Activated CD4-positive, alpha-beta memory T cell treated with anti-CD3 and anti-CD28 coated beads for 36 hours (primary cell): ENCODE results near the gene UNCX. TPM values are rescaled to one million over a fixed set of nuclear protein-coding genes. Genes with fewer than 3 reads are reported as not detected.
A peak's percentile ranks its signal among the peaks of the same experiment; 100 is the strongest.

Experiments
- CTCF ChIA-PET: fragments of 350-600 bp; sonication (Branson Sonifier 250); formaldehyde crosslinking; loops from one replicate; lab custom pipeline; 2021; ENCODE audit warnings: antibody characterized with exemption, inconsistent platforms; lab: Charles Lee
- POLR2A ChIA-PET: fragments of 350-600 bp; sonication (Branson Sonifier 250); formaldehyde crosslinking; loops from one replicate; lab custom pipeline; 2021; ENCODE audit warnings: antibody characterized with exemption; lab: Charles Lee
- DNase-seq: peaks from one replicate; pipeline ENCODE4 v3.0.0-alpha.2; 2020
- H3K27ac Mint-ChIP-seq: one replicate; pipeline ENCODE4 v1.8.0; 2021; ENCODE audit warnings: mixed read lengths
- H3K27me3 Mint-ChIP-seq: one replicate; pipeline ENCODE4 v1.8.0; 2021; ENCODE audit warnings: mixed read lengths
- H3K36me3 Mint-ChIP-seq: one replicate; pipeline ENCODE4 v1.8.0; 2021; ENCODE audit warnings: mixed read lengths
- H3K4me1 Mint-ChIP-seq: one replicate; pipeline ENCODE4 v1.8.0; 2021; ENCODE audit warnings: low read depth, mixed read lengths
- H3K4me3 Mint-ChIP-seq: one replicate; pipeline ENCODE4 v1.8.0; 2021; ENCODE audit warnings: mild to moderate bottlenecking, mixed read lengths
- H3K9me3 Mint-ChIP-seq: one replicate; pipeline ENCODE4 v1.8.0; 2021; ENCODE audit warnings: mixed read lengths
- intact Hi-C: fragments of 100-400 bp; cut with micrococcal nuclease; formaldehyde crosslinking; loops from one replicate; pipeline ENCODE4 v1.15.1; 2023
- total RNA-seq, 2 experiments: library from RNA; stranded (reverse); gene quantifications; one replicate each; pipeline ENCODE4 v1.2.3, GENCODE V29; 2021

Gene UNCX
- total RNA-seq, 2 experiments from 2014 or later = not detected

GRCh38 chr7:1220000-1220726, 12.5 kb upstream of the UNCX start:
- H3K27ac Mint-ChIP-seq = no peak overlapping the region
- no peaks in the 10 kb centered on the region for H3K9me3 Mint-ChIP-seq
- ChIA-PET POLR2A (no interaction called here), CTCF (interaction anchor here (0.9 to 1.4 kb wide), 3 partner anchors 8 to 193 kb away, joined by 3 to 4 read pairs (median 4); no protein-coding TSS in a partner anchor)
- H3K36me3 Mint-ChIP-seq = no peaks in the 10 kb centered on the region
- intact Hi-C loops = no loop called here
- peaks cover 45% of the 10 kb centered on the region for H3K27me3 Mint-ChIP-seq
- H3K4me1 Mint-ChIP-seq = no peaks in the 10 kb centered on the region
- no peak for DNase-seq
- H3K4me3 Mint-ChIP-seq = no peak overlapping the region

- no peak overlapping the region for H3K27ac Mint-ChIP-seq
- H3K9me3 Mint-ChIP-seq = no peaks in the 10 kb centered on the region
- intact Hi-C loops = no loop called here
- no peaks in the 10 kb centered on the region for H3K36me3 Mint-ChIP-seq
- CTCF ChIA-PET = interaction anchor here (0.8 kb wide), 1 partner anchor 212 kb away, joined by 4 read pairs; no protein-coding TSS in a partner anchor
- DNase-seq = no peak
- no peak overlapping the region for H3K4me3 Mint-ChIP-seq
- POLR2A ChIA-PET = no interaction called here
- H3K27me3 Mint-ChIP-seq = peaks cover 54% of the 10 kb centered on the region
- no peaks in the 10 kb centered on the region for H3K4me1 Mint-ChIP-seq
Observed at GRCh38 chr7:1220977-1221745, 11.5 kb upstream of the UNCX start.

DNA sequence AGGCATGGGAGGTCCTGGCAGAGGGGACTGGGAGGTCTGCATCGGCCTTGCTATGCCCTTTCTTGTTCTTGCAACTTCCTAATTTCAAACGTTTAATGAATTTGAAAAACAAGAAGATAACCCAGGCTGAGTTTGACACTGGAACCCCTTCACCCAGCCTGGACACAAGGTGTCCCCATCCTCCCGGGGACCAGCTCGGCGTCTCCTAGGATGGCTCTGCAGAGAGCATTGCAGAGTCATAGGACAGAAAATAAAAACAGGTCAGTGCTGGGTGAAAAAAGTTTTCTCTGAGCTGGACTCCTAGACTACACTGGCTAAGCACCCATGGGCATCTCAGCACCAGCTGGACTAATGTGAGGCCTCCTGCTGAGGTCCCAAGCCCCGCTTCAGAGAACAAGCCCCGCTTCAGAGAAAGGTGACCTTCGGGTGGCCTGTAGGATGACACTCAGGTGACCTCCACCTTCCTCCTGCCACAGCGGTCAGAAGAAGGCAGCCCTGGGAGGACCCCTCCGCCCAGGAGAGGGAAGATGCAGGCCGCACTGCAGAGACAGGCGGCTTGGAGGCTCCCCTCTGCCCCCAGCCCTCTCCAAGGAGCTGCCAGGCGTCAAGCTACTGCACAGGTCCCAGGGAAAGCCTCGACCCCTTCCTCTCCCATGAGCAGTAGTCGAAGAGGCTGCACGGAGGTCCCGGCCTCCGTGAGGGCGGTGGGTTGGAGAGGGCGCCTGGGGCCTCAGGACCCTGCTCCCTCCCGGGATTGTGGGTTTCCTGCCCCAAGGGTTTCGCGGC, 9.3 kb upstream of the UNCX start:
- intact Hi-C loops = no loop called here
- Mint-ChIP-seq H3K4me3 (no peak overlapping the region), H3K9me3 (no peaks in the 10 kb centered on the region), H3K27ac (no peak overlapping the region), H3K36me3 (no peaks in the 10 kb centered on the region), H3K4me1 (no peaks in the 10 kb centered on the region), H3K27me3 (peaks cover 60% of the 10 kb centered on the region)
- ChIA-PET POLR2A (no interaction called here), CTCF (interaction anchor here (0.9 to 1.5 kb wide), 2 partner anchors 21 to 209 kb away, joined by 3 to 5 read pairs; no protein-coding TSS in a partner anchor)
- no peak for DNase-seq

- CTCF ChIA-PET = interaction anchor here (1.3 to 2.5 kb wide), 3 partner anchors 11 to 209 kb away, joined by 3 to 23 read pairs (median 5); no protein-coding TSS in a partner anchor
- DNase-seq = no peak
- no peaks in the 10 kb centered on the region for H3K9me3 Mint-ChIP-seq
- POLR2A ChIA-PET = no interaction called here
- no peaks in the 10 kb centered on the region for H3K36me3 Mint-ChIP-seq
- H3K27ac Mint-ChIP-seq = peak overlapping the region; percentile 60
- H3K27me3 Mint-ChIP-seq = peaks cover 63% of the 10 kb centered on the region
- H3K4me3 Mint-ChIP-seq = no peak overlapping the region
- intact Hi-C loops = no loop called here
- no peaks in the 10 kb centered on the region for H3K4me1 Mint-ChIP-seq
Observed at GRCh38 chr7:1224086-1224716, 8.5 kb upstream of the UNCX start.

DNA sequence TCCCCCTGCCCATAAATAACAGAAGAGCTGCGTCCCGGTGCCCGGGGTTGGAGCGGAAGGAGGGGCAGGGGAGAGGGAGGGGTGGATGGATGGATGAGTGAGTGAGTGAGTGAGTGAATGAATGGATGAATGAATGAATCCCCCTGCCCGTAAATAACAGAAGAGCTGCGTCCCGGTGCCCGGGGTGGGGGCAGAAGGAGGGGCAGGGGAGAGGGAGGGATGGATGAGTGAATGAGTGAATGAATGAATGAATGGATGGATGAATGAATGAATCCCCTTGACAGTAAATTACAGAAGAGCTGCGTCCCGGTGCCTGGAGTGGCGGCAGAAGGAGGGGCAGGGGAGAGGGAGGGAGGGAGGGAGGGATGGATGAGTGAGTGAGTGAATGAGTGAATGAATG, 7.6 kb upstream of the UNCX start:
- POLR2A ChIA-PET = no interaction called here
- intact Hi-C loops = loop anchor here (1.0 to 5.0 kb wide), 2 partner anchors 187 to 207 kb away; no protein-coding TSS in a partner anchor
- Mint-ChIP-seq H3K4me1 (no peaks in the 10 kb centered on the region), H3K36me3 (no peaks in the 10 kb centered on the region), H3K9me3 (no peaks in the 10 kb centered on the region), H3K27me3 (peaks cover 59% of the 10 kb centered on the region), H3K4me3 (no peak overlapping the region), H3K27ac (no peak overlapping the region)
- CTCF ChIA-PET = interaction anchor here (0.6 to 2.5 kb wide), 5 partner anchors 11 to 208 kb away, joined by 3 to 23 read pairs (median 3); no protein-coding TSS in a partner anchor
- no peak for DNase-seq

- H3K27me3 Mint-ChIP-seq = peaks cover 58% of the 10 kb centered on the region
- H3K36me3 Mint-ChIP-seq = no peaks in the 10 kb centered on the region
- no peaks in the 10 kb centered on the region for H3K4me1 Mint-ChIP-seq
- intact Hi-C loops = loop anchor here (1.0 to 5.0 kb wide), 2 partner anchors 187 to 207 kb away; no protein-coding TSS in a partner anchor
- H3K9me3 Mint-ChIP-seq = no peaks in the 10 kb centered on the region
- POLR2A ChIA-PET = no interaction called here
- peak; percentile 51 for DNase-seq
- peak overlapping the region; percentile 62 for H3K27ac Mint-ChIP-seq
- CTCF ChIA-PET = interaction anchor here (0.6 to 2.5 kb wide), 7 partner anchors 10 to 207 kb away, joined by 3 to 23 read pairs (median 3); no protein-coding TSS in a partner anchor
- H3K4me3 Mint-ChIP-seq = no peak overlapping the region
Observed at GRCh38 chr7:1225441-1226185, 7.1 kb upstream of the UNCX start.

- POLR2A ChIA-PET = no interaction called here
- Mint-ChIP-seq H3K4me3 (peak overlapping the region; percentile 12), H3K4me1 (no peaks in the 10 kb centered on the region), H3K9me3 (no peaks in the 10 kb centered on the region), H3K27ac (peak overlapping the region; percentile 62), H3K36me3 (no peaks in the 10 kb centered on the region), H3K27me3 (peaks cover 58% of the 10 kb centered on the region)
- CTCF ChIA-PET = interaction anchor here (0.8 to 2.5 kb wide), 3 partner anchors 16 to 207 kb away, joined by 3 to 23 read pairs (median 7); no protein-coding TSS in a partner anchor
- no peak for DNase-seq
- intact Hi-C loops = loop anchor here (5.0 kb wide), 1 partner anchor 186 kb away; no protein-coding TSS in a partner anchor
Observed at GRCh38 chr7:1226186-1226901, 6.3 kb upstream of the UNCX start.

GRCh38 chr7:1227071-1227804, 5.4 kb upstream of the UNCX start:
- no peak for DNase-seq
- POLR2A ChIA-PET = no interaction called here
- CTCF ChIA-PET = interaction anchor here (1.6 to 2.5 kb wide), 3 partner anchors 15 to 206 kb away, joined by 5 to 23 read pairs (median 7); no protein-coding TSS in a partner anchor
- no peak overlapping the region for H3K27ac Mint-ChIP-seq
- peaks cover 4% of the 10 kb centered on the region for H3K36me3 Mint-ChIP-seq
- H3K27me3 Mint-ChIP-seq = peaks cover 61% of the 10 kb centered on the region
- intact Hi-C loops = loop anchor here (5.0 kb wide), 1 partner anchor 185 kb away; no protein-coding TSS in a partner anchor
- H3K4me3 Mint-ChIP-seq = no peak overlapping the region
- peaks cover 8% of the 10 kb centered on the region for H3K4me1 Mint-ChIP-seq
- H3K9me3 Mint-ChIP-seq = no peaks in the 10 kb centered on the region

DNA sequence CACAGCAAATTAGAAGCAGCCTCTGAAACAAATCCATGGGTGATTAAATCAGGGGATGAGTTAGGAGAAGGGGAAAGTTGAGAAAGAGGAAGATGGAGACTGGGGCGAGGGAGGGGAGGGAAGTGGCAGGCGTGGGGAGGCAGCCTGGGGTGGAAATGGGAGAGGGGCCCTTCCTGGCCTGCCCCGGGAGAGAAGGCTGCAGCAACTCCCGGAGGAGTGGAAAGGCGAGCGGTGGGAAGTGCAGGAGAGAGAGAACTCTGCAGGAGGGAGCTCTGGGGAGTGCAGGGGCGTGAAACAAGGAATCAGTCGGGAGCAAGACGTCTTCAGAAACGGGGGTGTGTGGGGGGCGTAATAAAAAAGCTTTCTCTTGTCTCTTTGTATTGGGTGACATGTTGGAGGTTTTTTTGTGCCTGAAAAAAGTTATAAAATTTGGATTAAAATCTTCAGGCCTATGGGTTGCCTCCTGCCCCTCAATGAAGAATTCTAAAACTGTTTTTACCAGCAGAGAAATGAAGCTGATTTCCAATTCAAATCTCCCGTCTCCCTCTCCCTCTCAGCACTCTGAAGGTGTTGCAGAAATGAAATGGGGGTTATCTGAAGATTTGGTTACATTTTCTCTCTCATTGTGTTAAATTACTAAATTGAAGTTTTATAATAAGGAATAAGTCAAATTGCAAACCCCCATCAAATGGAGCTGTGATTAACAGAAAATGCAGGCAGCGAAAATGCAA, 4.7 kb upstream of the UNCX start:
- Mint-ChIP-seq H3K4me3 (no peak overlapping the region), H3K36me3 (peaks cover 4% of the 10 kb centered on the region), H3K9me3 (no peaks in the 10 kb centered on the region), H3K4me1 (peaks cover 8% of the 10 kb centered on the region), H3K27me3 (peaks cover 60% of the 10 kb centered on the region), H3K27ac (no peak overlapping the region)
- ChIA-PET CTCF (interaction anchor here (1.0 to 2.3 kb wide), 4 partner anchors 9 to 246 kb away, joined by 3 to 7 read pairs (median 4); no protein-coding TSS in a partner anchor), POLR2A (no interaction called here)
- intact Hi-C loops = loop anchor here (5.0 kb wide), 1 partner anchor 184 kb away; no protein-coding TSS in a partner anchor
- no peak for DNase-seq
